GM18858 (cell line): ENCODE data around the gene POLR3GL.
A peak's percentile ranks its signal among the peaks of the same experiment; 100 is the strongest.

ENCODE experiments used
- ATAC-seq: cut with Tn5 transposase; IDR thresholded peaks from one replicate; pipeline ENCODE4 v1.9.1; 2021; ENCODE audit not compliant: unreplicated experiment

The POLR3GL gene

GRCh38 chr1:145949219-145949618 lies 15.3 kb upstream of the POLR3GL start:
- no peak for ATAC-seq

GRCh38 chr1:145951526-145951925 lies 13.0 kb upstream of the POLR3GL start:
- ATAC-seq, result no peak

- ATAC-seq, result no peak
Measured at GRCh38 chr1:145952903-145953302, 11.6 kb upstream of the POLR3GL start.

GRCh38 chr1:145953861-145954260 lies 10.6 kb upstream of the POLR3GL start:
- no peak for ATAC-seq

- ATAC-seq, result no peak
Measured at GRCh38 chr1:145955436-145955835, 9.1 kb upstream of the POLR3GL start.

GRCh38 chr1:145956361-145956760 lies 8.1 kb upstream of the POLR3GL start:
- no peak for ATAC-seq

GRCh38 chr1:145956781-145957442 lies 7.6 kb upstream of the POLR3GL start:
- no peak for ATAC-seq

GRCh38 chr1:145957443-145958319 lies 6.8 kb upstream of the POLR3GL start, which contains the start of gene LIX1L:
TSS of gene LIX1L (minus strand) at chr1:145958017. CDS start at chr1:145957927, 90 bp downstream.
- peak; percentile 68 for ATAC-seq

GRCh38 chr1:145958734-145959133 lies 5.8 kb upstream of the POLR3GL start:
- no peak for ATAC-seq

- no peak for ATAC-seq
Measured at GRCh38 chr1:145959333-145959732, 5.2 kb upstream of the POLR3GL start.

GRCh38 chr1:145959957-145960467 lies 4.5 kb upstream of the POLR3GL start:
- no peak for ATAC-seq

- no peak for ATAC-seq
Measured at GRCh38 chr1:145960468-145961108, 3.9 kb upstream of the POLR3GL start.

- ATAC-seq, result no peak
Measured at GRCh38 chr1:145961109-145961424, 3.4 kb upstream of the POLR3GL start.

GRCh38 chr1:145961425-145962156 lies 2.9 kb upstream of the POLR3GL start:
- ATAC-seq, result no peak

- no peak for ATAC-seq
Measured at GRCh38 chr1:145962157-145963102, 2.1 kb upstream of the POLR3GL start.

GRCh38 chr1:145963265-145964019 lies 1.0 kb upstream of the POLR3GL start:
- ATAC-seq, result no peak

GRCh38 chr1:145965119-145965744 lies 742 bp downstream of the POLR3GL start:
- no peak for ATAC-seq

- ATAC-seq, result no peak
Measured at GRCh38 chr1:145967288-145967687, 2.8 kb downstream of the POLR3GL start.

- no peak for ATAC-seq
Measured at GRCh38 chr1:145972580-145972979, 8.1 kb downstream of the POLR3GL start.
